B cell (primary cell): ENCODE measurements around the gene SPRY4.

Experiments used
- CTCF ChIP-seq: fragments of 200-600 bp; IDR thresholded peaks from one replicate; pipeline ENCODE4 v1.8.0; 2022; ENCODE audit warnings: antibody characterized with exemption, mild to moderate bottlenecking
- EZH2 ChIP-seq: IDR thresholded peaks from 2 replicates; pipeline ENCODE4 v1.6.1; 2012; ENCODE audit warnings: borderline replicate concordance, low read depth, mild to moderate bottlenecking, moderate library complexity, low read length; ENCODE audit not compliant: insufficient read depth, poor library complexity, severe bottlenecking

GRCh38 chr5:142356349-142356715, 31.5 kb upstream of the SPRY4 start:
- TF ChIP-seq CTCF: no peak
- TF ChIP-seq EZH2: no peak
